ENCODE measurements around the gene OCA2. TPM values are rescaled to one million over a fixed set of nuclear protein-coding genes. Genes with fewer than 3 reads are reported as not detected.

OCA2 gene
- total RNA-seq, 1 experiment from 2014 or later = 0.31 TPM

DNA sequence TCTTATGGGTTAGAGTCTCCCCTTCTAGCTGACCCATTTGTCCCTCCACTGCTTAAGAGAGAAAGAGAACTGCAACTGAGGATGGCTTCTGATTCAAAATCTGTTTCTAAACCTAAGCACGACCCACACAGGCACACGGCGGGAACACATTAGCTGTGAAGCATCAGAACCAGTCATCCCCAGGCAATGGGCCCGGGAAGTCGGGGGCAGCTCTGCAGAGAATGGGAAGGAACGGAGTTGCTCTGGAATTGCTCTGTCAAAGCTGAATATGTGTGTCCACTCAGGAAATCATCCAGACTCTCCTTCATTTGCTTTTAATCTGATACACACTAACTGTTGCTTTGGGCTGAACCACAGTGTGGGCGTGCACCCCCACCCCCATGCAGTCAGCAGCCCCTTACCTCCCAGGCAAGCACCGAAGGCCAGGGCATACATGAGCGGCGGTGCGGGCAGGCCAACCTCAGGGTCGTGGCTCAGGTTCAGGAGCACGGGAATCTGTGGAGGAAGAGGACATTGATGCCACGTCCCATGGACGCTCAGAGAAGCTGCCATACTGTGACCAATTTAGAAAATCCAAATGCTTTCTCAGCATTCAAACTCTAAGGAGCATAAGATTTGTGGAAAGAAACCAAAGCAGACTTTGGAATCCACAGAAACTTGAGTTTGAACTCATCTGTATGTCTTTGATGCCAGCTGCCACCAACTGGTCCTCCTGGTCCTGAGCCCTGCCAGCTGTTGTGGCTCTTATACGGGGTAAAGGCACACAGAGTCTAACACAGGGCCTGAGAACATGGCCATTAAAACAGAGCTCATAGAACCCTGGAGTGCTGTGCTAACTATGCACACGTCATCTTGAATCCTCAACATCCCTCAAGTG lies 247.9 kb downstream of the OCA2 start:
- peaks cover 5 to 6% of the 10 kb centered on the region in 2 experiments; a peak in 4 of 5 replicates for H3K9me3 Mint-ChIP-seq
- H3K18ac ChIP-seq (ENCODE audit: insufficient read length, low read depth, low read length) = no peak overlapping the region
- no peaks in the 10 kb centered on the region for H3K4me1 ChIP-seq (ENCODE audit: insufficient read depth, low read length)
- H3K27me3 Mint-ChIP-seq (ENCODE audit: low read depth) = peaks cover 7% of the 10 kb centered on the region
- H3K56ac ChIP-seq (ENCODE audit: insufficient read length, low read depth, low read length) = no peak overlapping the region
- no peaks in the 10 kb centered on the region for H3K23me2 ChIP-seq (ENCODE audit: insufficient read length, low read depth, low read length, poor library complexity, severe bottlenecking)
- no peak overlapping the region for H3K9ac ChIP-seq (ENCODE audit: extremely low read depth, insufficient read length, low read length)
- no peak overlapping the region for H3K27ac ChIP-seq (ENCODE audit: insufficient read length, low read depth, low read length)
- peaks cover 0 to 10% (median 2%) of the 10 kb centered on the region in 3 experiments; a peak in 4 of 7 replicates for H3K36me3 Mint-ChIP-seq (ENCODE audit: insufficient read depth in 1 of 3, low read depth in 3 of 3)
- no peaks in the 10 kb centered on the region for H3K27me3 ChIP-seq (ENCODE audit: insufficient read depth, low read length)
- H3K23ac ChIP-seq (ENCODE audit: insufficient read length, low read depth, low read length) = no peak overlapping the region
- no peak overlapping the region for H2BK15ac ChIP-seq (ENCODE audit: low read depth, low read length)
- no peak overlapping the region for H4K5ac ChIP-seq (ENCODE audit: insufficient read length, low read depth, low read length)
- H4K8ac ChIP-seq (replicated peaks; ENCODE audit: insufficient read length, low read depth, low read length) = no peak overlapping the region
- H2BK20ac ChIP-seq (ENCODE audit: low read depth, low read length, poor library complexity, severe bottlenecking) = no peak overlapping the region
- H3K4me2 ChIP-seq (ENCODE audit: insufficient read depth, insufficient read length, low read length) = no peak overlapping the region
- no peak overlapping the region for H3K14ac ChIP-seq (ENCODE audit: insufficient read depth, low read length)
- no peaks in the 10 kb centered on the region for H3K9me3 ChIP-seq (ENCODE audit: control insufficient read depth, low read depth, low read length)
- no CpG with 5 or more reads among the region's 17 CpGs for WGBS (ENCODE audit: extremely low coverage, insufficient read length, low lambda C conversion rate)
- no peaks in the 10 kb centered on the region for H4K20me1 ChIP-seq (ENCODE audit: control insufficient read depth, insufficient read depth, insufficient read length)
- no peak overlapping the region for H2AK5ac ChIP-seq (ENCODE audit: insufficient read length, low read length)
- H3K79me1 ChIP-seq (ENCODE audit: insufficient read depth, low read depth, low read length, poor library complexity, severe bottlenecking) = no peaks in the 10 kb centered on the region
- no peak for DNase-seq
- H2BK12ac ChIP-seq (ENCODE audit: insufficient read length, low read depth, low read length) = no peak overlapping the region
- H3K4ac ChIP-seq (ENCODE audit: low read depth, low read length) = no peak overlapping the region
- no peak overlapping the region for H4K91ac ChIP-seq (ENCODE audit: insufficient read length, low read depth, low read length)
- H2BK5ac ChIP-seq (ENCODE audit: insufficient read length, low read length) = no peak overlapping the region
- H2BK120ac ChIP-seq (ENCODE audit: low read depth, low read length, poor library complexity, severe bottlenecking) = no peak overlapping the region
- H2AFZ ChIP-seq (ENCODE audit: low read length) = no peak overlapping the region
- H3T11ph ChIP-seq (ENCODE audit: low read length) = no peak overlapping the region
- H3K79me2 ChIP-seq (ENCODE audit: insufficient read depth, low read length) = no peaks in the 10 kb centered on the region
- H3K4me1 Mint-ChIP-seq = no peaks in the 10 kb centered on the region
- H3K27ac Mint-ChIP-seq = no peak overlapping the region
- H3K4me3 Mint-ChIP-seq = no peak overlapping the region
- TF ChIP-seq, protein P1, sequence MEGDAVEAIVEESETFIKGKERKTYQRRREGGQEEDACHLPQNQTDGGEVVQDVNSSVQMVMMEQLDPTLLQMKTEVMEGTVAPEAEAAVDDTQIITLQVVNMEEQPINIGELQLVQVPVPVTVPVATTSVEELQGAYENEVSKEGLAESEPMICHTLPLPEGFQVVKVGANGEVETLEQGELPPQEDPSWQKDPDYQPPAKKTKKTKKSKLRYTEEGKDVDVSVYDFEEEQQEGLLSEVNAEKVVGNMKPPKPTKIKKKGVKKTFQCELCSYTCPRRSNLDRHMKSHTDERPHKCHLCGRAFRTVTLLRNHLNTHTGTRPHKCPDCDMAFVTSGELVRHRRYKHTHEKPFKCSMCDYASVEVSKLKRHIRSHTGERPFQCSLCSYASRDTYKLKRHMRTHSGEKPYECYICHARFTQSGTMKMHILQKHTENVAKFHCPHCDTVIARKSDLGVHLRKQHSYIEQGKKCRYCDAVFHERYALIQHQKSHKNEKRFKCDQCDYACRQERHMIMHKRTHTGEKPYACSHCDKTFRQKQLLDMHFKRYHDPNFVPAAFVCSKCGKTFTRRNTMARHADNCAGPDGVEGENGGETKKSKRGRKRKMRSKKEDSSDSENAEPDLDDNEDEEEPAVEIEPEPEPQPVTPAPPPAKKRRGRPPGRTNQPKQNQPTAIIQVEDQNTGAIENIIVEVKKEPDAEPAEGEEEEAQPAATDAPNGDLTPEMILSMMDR (conservative IDR thresholded peaks at IDR 0.05) = no peak

Data from H9 (cell line).